HepG2 (cell line): ENCODE measurements around the gene PAM16. TPM values are rescaled to one million over a fixed set of nuclear protein-coding genes. Genes with fewer than 3 reads are reported as not detected.

Source experiments
- CAMTA2 ChIP-seq: sonication (generic); formaldehyde crosslinking; IDR thresholded peaks from 2 replicates; pipeline ENCODE4 v1.4.0; 2020; ENCODE audit warnings: mild to moderate bottlenecking, missing genetic modification reagents, borderline replicate concordance
- KLF13 ChIP-seq: sonication (generic); formaldehyde crosslinking; IDR thresholded peaks from 2 replicates; pipeline ENCODE4 v1.4.0; 2020; ENCODE audit warnings: mild to moderate bottlenecking, missing genetic modification reagents
- PCBP1 ChIP-seq: fragments of 200-400 bp; formaldehyde crosslinking; IDR thresholded peaks from 2 replicates; pipeline ENCODE4 v1.6.1; 2017; ENCODE audit warnings: mild to moderate bottlenecking, low read depth, low read length, borderline replicate concordance
- RBM22 ChIP-seq: fragments of 200-400 bp; formaldehyde crosslinking; optimal IDR thresholded peaks from 2 replicates; pipeline ENCODE3; 2017; ENCODE audit warnings: mild to moderate bottlenecking, low read length, moderate library complexity
- RCOR2 ChIP-seq: IDR thresholded peaks from 2 replicates; pipeline ENCODE4 v1.6.1; 2016; ENCODE audit warnings: missing biosample characterization, missing genetic modification reagents
- RXRB ChIP-seq: IDR thresholded peaks from 2 replicates; pipeline ENCODE4 v1.6.1; 2016; ENCODE audit warnings: borderline replicate concordance, missing genetic modification reagents, missing compliant biosample characterization
- TAF1 ChIP-seq: sonication (generic); formaldehyde crosslinking; IDR thresholded peaks from 2 replicates; pipeline ENCODE4 v1.4.0; 2020; ENCODE audit warnings: missing genetic modification reagents
- TAF15 ChIP-seq: fragments of 200-400 bp; formaldehyde crosslinking; IDR thresholded peaks from one replicate; pipeline ENCODE4 v1.6.1; 2018; ENCODE audit warnings: mild to moderate bottlenecking, low read depth, low read length; ENCODE audit not compliant: poor library complexity, severe bottlenecking
- ZBTB42 ChIP-seq: sonication (generic); formaldehyde crosslinking; IDR thresholded peaks from 2 replicates; pipeline ENCODE4 v1.5.0; 2020; ENCODE audit warnings: mild to moderate bottlenecking, missing genetic modification reagents
- ZNF547 ChIP-seq: sonication (generic); formaldehyde crosslinking; IDR thresholded peaks from 2 replicates; pipeline ENCODE4 v1.5.1; 2020; ENCODE audit warnings: mild to moderate bottlenecking, missing genetic modification reagents
- ZNF670 ChIP-seq: sonication (generic); formaldehyde crosslinking; IDR thresholded peaks from 2 replicates; pipeline ENCODE4 v1.8.0; 2022; ENCODE audit warnings: mild to moderate bottlenecking, missing genetic modification reagents, borderline replicate concordance
- ZNF747 ChIP-seq: sonication (generic); formaldehyde crosslinking; IDR thresholded peaks from 2 replicates; pipeline ENCODE4 v1.8.1; 2023; ENCODE audit warnings: missing genetic modification reagents, mild to moderate bottlenecking, borderline replicate concordance
- ZNF776 ChIP-seq: sonication (generic); formaldehyde crosslinking; IDR thresholded peaks from 2 replicates; pipeline ENCODE4 v1.4.0; 2020; ENCODE audit warnings: mild to moderate bottlenecking, missing genetic modification reagents
- polyA plus RNA-seq, 8 experiments: library from polyadenylated mRNA; depleted of rRNA in 3 of 8; stranded (reverse) in 7 of 8; unstranded in 1 of 8; fragments of >200 nt; fragmentation: Illumina TruSeq in 4 of 8; extraction: Trizol in 4 of 8; gene quantifications; 2 replicates each; pipeline versions ENCODE4 v1.2.1 to v1.2.3, GENCODE V29; 2011 to 2016; ENCODE audit warnings: low read depth in 4 of 8, missing spikeins in 1 of 8, mixed read lengths in 1 of 8; ENCODE audit not compliant: insufficient read depth in 1 of 8
- total RNA-seq, 5 experiments: library from RNA; depleted of rRNA; stranded (reverse); fragments of >200 nt; fragmentation: Illumina TruSeq; extraction: Trizol; gene quantifications; 2 replicates each; pipeline ENCODE4 v1.2.3, GENCODE V29; 2016; ENCODE audit warnings: low read depth in 1 of 5
- TF ChIP-seq, protein P1 (sequence below): sonication (generic); formaldehyde crosslinking; IDR thresholded peaks from 2 replicates; pipeline ENCODE4 v1.8.1; 2023; ENCODE audit warnings: mild to moderate bottlenecking, inconsistent platforms, moderate library complexity, missing genetic modification reagents, borderline replicate concordance
- TF ChIP-seq, protein P2 (sequence below): sonication (generic); formaldehyde crosslinking; IDR thresholded peaks from 2 replicates; pipeline ENCODE4 v1.8.0; 2022; ENCODE audit warnings: low read depth, missing genetic modification reagents
- TF ChIP-seq, protein P3 (sequence below): IDR thresholded peaks from 2 replicates; pipeline ENCODE4 v1.6.1; 2016; ENCODE audit warnings: missing biosample characterization, missing genetic modification reagents, low read depth
- TF ChIP-seq, protein P4 (sequence below): sonication (generic); formaldehyde crosslinking; IDR thresholded peaks from 2 replicates; pipeline ENCODE4 v1.4.0; 2020; ENCODE audit warnings: missing genetic modification reagents
- TF ChIP-seq, protein P5 (sequence below): sonication (generic); formaldehyde crosslinking; IDR thresholded peaks from 2 replicates; pipeline ENCODE4 v1.8.0; 2022; ENCODE audit warnings: missing genetic modification reagents, mild to moderate bottlenecking, borderline replicate concordance

The PAM16 gene
- total and polyA plus RNA-seq, 2 of the 13 experiments (the other 11 are each of a cell fraction or from before 2014, with no cell fraction given): 51.5 to 51.8 TPM

DNA sequence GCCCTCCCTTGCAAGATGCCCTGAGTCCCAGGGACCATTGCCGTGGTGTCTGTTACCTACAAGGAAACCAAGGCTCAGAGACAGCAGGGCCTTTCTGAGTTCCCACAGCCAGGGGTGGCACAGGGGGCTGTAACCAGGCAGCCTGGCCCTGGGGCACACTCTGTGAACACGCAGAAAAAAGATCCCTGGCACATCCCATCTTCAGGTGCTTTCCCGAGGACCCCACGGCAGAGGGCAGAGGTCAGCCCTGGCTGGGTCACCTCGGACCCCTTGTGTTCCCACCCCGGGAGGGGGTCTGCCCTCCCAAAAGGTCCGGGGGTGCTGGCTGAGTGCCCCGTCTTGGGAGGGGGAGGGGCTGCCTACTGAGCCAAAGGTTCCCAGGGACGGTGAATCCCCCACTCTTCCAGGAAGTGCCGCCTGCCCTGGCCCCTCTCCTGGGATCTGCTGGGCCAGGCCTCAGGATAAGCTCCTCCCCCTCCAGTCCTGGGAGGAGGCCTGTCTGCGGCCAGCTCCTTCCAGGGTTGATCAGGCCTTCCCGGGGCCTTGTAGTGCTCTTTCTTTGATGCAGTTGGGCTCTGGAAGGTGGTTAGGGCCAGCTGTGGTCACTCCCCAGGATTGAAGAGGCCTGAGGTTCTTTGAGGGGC lies 27.2 kb downstream of the PAM16 start (continued):
- TF ChIP-seq, protein P1, sequence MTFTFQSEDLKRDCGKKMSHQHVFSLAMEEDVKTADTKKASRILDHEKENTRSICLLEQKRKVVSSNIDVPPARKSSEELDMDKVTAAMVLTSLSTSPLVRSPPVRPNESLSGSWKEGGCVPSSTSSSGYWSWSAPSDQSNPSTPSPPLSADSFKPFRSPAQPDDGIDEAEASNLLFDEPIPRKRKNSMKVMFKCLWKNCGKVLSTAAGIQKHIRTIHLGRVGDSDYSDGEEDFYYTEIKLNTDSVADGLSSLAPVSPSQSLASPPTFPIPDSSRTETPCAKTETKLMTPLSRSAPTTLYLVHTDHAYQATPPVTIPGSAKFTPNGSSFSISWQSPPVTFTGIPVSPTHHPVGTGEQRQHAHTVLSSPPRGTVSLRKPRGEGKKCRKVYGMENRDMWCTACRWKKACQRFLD (CRISPR knock-in tag): no peak
- no peak for TF ChIP-seq ZNF547 (CRISPR knock-in tag)
- no peak for TF ChIP-seq CAMTA2 (CRISPR knock-in tag)
- no peak for TF ChIP-seq RCOR2 (CRISPR knock-in tag)
- TF ChIP-seq KLF13 (CRISPR knock-in tag): no peak
- no peak for TF ChIP-seq TAF15
- no peak for TF ChIP-seq ZBTB42 (CRISPR knock-in tag)
- TF ChIP-seq, protein P2, sequence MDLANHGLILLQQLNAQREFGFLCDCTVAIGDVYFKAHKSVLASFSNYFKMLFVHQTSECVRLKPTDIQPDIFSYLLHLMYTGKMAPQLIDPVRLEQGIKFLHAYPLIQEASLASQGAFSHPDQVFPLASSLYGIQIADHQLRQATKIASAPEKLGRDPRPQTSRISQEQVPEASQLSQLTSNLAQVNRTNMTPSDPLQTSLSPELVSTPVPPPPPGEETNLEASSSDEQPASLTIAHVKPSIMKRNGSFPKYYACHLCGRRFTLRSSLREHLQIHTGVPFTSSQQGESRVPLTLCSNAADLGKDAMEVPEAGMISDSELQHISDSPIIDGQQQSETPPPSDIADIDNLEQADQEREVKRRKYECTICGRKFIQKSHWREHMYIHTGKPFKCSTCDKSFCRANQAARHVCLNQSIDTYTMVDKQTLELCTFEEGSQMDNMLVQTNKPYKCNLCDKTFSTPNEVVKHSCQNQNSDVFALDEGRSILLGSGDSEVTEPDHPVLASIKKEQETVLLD (CRISPR knock-in tag): no peak
- peak; percentile 23 for TF ChIP-seq RBM22
- TF ChIP-seq, protein P3, sequence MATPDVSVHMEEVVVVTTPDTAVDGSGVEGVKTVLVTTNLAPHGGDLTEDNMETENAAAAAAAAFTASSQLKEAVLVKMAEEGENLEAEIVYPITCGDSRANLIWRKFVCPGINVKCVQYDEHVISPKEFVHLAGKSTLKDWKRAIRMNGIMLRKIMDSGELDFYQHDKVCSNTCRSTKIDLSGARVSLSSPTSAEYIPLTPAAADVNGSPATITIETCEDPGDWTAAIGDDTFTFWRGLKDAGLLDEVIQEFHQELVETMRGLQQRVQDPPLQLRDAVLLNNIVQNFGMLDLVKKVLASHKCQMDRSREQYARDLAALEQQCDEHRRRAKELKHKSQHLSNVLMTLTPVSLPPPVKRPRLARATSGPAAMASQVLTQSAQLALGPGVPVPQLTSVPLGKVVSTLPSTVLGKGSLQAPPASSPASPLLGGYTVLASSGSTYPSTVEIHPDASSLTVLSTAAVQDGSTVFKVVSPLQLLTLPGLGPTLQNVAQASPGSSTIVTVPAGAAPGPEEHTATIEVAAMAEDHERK: no peak
- TF ChIP-seq ZNF776: no peak
- TF ChIP-seq TAF1 (CRISPR knock-in tag): no peak
- TF ChIP-seq ZNF747: no peak
- no peak for TF ChIP-seq RXRB
- TF ChIP-seq, protein P4, sequence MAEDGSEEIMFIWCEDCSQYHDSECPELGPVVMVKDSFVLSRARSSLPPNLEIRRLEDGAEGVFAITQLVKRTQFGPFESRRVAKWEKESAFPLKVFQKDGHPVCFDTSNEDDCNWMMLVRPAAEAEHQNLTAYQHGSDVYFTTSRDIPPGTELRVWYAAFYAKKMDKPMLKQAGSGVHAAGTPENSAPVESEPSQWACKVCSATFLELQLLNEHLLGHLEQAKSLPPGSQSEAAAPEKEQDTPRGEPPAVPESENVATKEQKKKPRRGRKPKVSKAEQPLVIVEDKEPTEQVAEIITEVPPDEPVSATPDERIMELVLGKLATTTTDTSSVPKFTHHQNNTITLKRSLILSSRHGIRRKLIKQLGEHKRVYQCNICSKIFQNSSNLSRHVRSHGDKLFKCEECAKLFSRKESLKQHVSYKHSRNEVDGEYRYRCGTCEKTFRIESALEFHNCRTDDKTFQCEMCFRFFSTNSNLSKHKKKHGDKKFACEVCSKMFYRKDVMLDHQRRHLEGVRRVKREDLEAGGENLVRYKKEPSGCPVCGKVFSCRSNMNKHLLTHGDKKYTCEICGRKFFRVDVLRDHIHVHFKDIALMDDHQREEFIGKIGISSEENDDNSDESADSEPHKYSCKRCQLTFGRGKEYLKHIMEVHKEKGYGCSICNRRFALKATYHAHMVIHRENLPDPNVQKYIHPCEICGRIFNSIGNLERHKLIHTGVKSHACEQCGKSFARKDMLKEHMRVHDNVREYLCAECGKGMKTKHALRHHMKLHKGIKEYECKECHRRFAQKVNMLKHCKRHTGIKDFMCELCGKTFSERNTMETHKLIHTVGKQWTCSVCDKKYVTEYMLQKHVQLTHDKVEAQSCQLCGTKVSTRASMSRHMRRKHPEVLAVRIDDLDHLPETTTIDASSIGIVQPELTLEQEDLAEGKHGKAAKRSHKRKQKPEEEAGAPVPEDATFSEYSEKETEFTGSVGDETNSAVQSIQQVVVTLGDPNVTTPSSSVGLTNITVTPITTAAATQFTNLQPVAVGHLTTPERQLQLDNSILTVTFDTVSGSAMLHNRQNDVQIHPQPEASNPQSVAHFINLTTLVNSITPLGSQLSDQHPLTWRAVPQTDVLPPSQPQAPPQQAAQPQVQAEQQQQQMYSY (CRISPR knock-in tag): no peak
- TF ChIP-seq, protein P5, sequence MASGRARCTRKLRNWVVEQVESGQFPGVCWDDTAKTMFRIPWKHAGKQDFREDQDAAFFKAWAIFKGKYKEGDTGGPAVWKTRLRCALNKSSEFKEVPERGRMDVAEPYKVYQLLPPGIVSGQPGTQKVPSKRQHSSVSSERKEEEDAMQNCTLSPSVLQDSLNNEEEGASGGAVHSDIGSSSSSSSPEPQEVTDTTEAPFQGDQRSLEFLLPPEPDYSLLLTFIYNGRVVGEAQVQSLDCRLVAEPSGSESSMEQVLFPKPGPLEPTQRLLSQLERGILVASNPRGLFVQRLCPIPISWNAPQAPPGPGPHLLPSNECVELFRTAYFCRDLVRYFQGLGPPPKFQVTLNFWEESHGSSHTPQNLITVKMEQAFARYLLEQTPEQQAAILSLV (CRISPR knock-in tag): no peak
- TF ChIP-seq ZNF670 (CRISPR knock-in tag): no peak
- TF ChIP-seq PCBP1: no peak
